Thyroid gland (tissue), 4 donors: ENCODE data around the gene INPP4B.

Experiments
- CTCF ChIP-seq, 6 experiments: fragments of 200-600 bp in 3 of 6; fragments of 450-650 bp in 3 of 6; sonication (generic) in 3 of 6; IDR thresholded peaks; one replicate each; pipeline ENCODE4 v1.5.1; 2016 to 2019; ENCODE audit warnings: antibody characterized with exemption in 6 of 6, mild to moderate bottlenecking in 2 of 6, inconsistent platforms in 1 of 6, moderate library complexity in 1 of 6
- POLR2A ChIP-seq, 2 donors: fragments of 450-650 bp; IDR thresholded peaks; one replicate each; pipeline ENCODE4 v1.6.1; 2017; ENCODE audit warnings: antibody characterized with exemption in 2 of 2, mild to moderate bottlenecking in 2 of 2, moderate library complexity in 1 of 2

- no peak for TF ChIP-seq CTCF (IDR thresholded peaks at IDR 0.05)
- TF ChIP-seq POLR2A (IDR thresholded peaks at IDR 0.05) = no peak
These were observed 597.2 kb downstream of the INPP4B start for GRCh38 chr4:142248946-142249345.
